ENCODE results near the gene SYK.

- TF ChIP-seq POLR2A (IDR thresholded peaks at IDR 0.05) (no peak), CTCF (IDR thresholded peaks at IDR 0.05) (no peak)
These were observed 7.5 kb downstream of the SYK start for GRCh38 chr9:90808890-90809685.
